ENCODE data around the gene DNAJB2.
"Not testable (repeated sequence)": the region's sequence is repeated elsewhere in the genome, so short reads cannot be mapped to it uniquely, and the experiment has no call there.

DNAJB2 gene

GRCh38 chr2:219285373-219285735, 6.2 kb downstream of the DNAJB2 start:
- no peak for DNase-seq (ENCODE audit: low spot score)

GRCh38 chr2:219285894-219286425, 6.8 kb downstream of the DNAJB2 start:
- DNase-seq (ENCODE audit: low spot score): no peak

- DNase-seq (ENCODE audit: low spot score): no peak
These were observed 7.4 kb downstream of the DNAJB2 start for GRCh38 chr2:219286436-219287115.

GRCh38 chr2:219287116-219287440, 7.9 kb downstream of the DNAJB2 start:
- DNase-seq (ENCODE audit: low spot score): not testable (repeated sequence)

- no peak for DNase-seq (ENCODE audit: low spot score)
These were observed 8.6 kb downstream of the DNAJB2 start for GRCh38 chr2:219287580-219288265.

GRCh38 chr2:219289195-219289536, 10.0 kb downstream of the DNAJB2 start:
- no peak for DNase-seq (ENCODE audit: low spot score)

GRCh38 chr2:219289537-219290361, 10.6 kb downstream of the DNAJB2 start:
- DNase-seq (ENCODE audit: low spot score): no peak

GRCh38 chr2:219290381-219291171, 11.4 kb downstream of the DNAJB2 start:
- no peak for DNase-seq (ENCODE audit: low spot score)

- no peak for DNase-seq (ENCODE audit: low spot score)
These were observed 12.2 kb downstream of the DNAJB2 start for GRCh38 chr2:219291394-219291793.

GRCh38 chr2:219291910-219292490, 12.8 kb downstream of the DNAJB2 start:
- no peak for DNase-seq (ENCODE audit: low spot score)

GRCh38 chr2:219292616-219293015, 13.4 kb downstream of the DNAJB2 start:
- DNase-seq (ENCODE audit: low spot score): no peak

GRCh38 chr2:219293736-219294231, 14.6 kb downstream of the DNAJB2 start:
- DNase-seq (ENCODE audit: low spot score): no peak

GRCh38 chr2:219294356-219295351, 15.5 kb downstream of the DNAJB2 start:
- DNase-seq (ENCODE audit: low spot score): peak; percentile 91

GRCh38 chr2:219296142-219296541, 17.0 kb downstream of the DNAJB2 start:
- no peak for DNase-seq (ENCODE audit: low spot score)

GRCh38 chr2:219296631-219297391, 17.6 kb downstream of the DNAJB2 start:
- no peak for DNase-seq (ENCODE audit: low spot score)

GRCh38 chr2:219297766-219298456, 18.7 kb downstream of the DNAJB2 start:
- no peak for DNase-seq (ENCODE audit: low spot score)

GRCh38 chr2:219298759-219299371, 19.7 kb downstream of the DNAJB2 start:
- DNase-seq (ENCODE audit: low spot score): peak; percentile 85

GRCh38 chr2:219299372-219299760, 20.2 kb downstream of the DNAJB2 start:
- no peak for DNase-seq (ENCODE audit: low spot score)

Measured in CD4-positive, alpha-beta T cell treated with Interleukin-6 at 100 ng/mL for 8 hours (primary cell).